CD14-positive monocyte (primary cell): ENCODE measurements around the gene CSMD2. TPM values are rescaled to one million over a fixed set of nuclear protein-coding genes. Genes with fewer than 3 reads are reported as not detected.

Source experiments
- DNase-seq, 3 donors: peaks; one replicate each; pipeline ENCODE4 v3.0.0-alpha.2; 2011 to 2022
- H2AFZ ChIP-seq: 2 replicates; pipeline ENCODE4 v1.6.0; 2012; ENCODE audit warnings: mild to moderate bottlenecking, low read depth, low read length, inconsistent platforms; ENCODE audit not compliant: insufficient read depth, poor library complexity, severe bottlenecking
- H3K27ac ChIP-seq, 2 donors: 1 replicate in 1 of 2; 2 replicates in 1 of 2; pipeline ENCODE4 v1.5.1; 2012 to 2013; ENCODE audit warnings: low read length in 2 of 2, control low read depth in 1 of 2, inconsistent platforms in 1 of 2, low read depth in 1 of 2, mild to moderate bottlenecking in 1 of 2
- H3K27me3 ChIP-seq, 2 donors: one replicate each; pipeline versions ENCODE4 v1.6.0 to v1.6.1; 2011 to 2013; ENCODE audit warnings: low read length in 2 of 2; ENCODE audit not compliant: control insufficient read depth in 2 of 2, insufficient read depth in 2 of 2
- H3K36me3 ChIP-seq, 2 donors: replicated peaks in 1 of 2; 1 replicate in 1 of 2; 2 replicates in 1 of 2; pipeline versions ENCODE4 v1.5.1 to v1.6.1; 2012 to 2013; ENCODE audit warnings: low read length in 2 of 2, control low read depth in 1 of 2, inconsistent platforms in 1 of 2, mild to moderate bottlenecking in 1 of 2; ENCODE audit not compliant: insufficient read depth in 2 of 2, control insufficient read depth in 1 of 2
- H3K4me1 ChIP-seq, 2 donors: 1 replicate in 1 of 2; 2 replicates in 1 of 2; pipeline versions ENCODE4 v1.5.1 to v1.6.1; 2012 to 2013; ENCODE audit warnings: low read length in 2 of 2, control low read depth in 1 of 2, inconsistent platforms in 1 of 2, mild to moderate bottlenecking in 1 of 2, moderate library complexity in 1 of 2; ENCODE audit not compliant: insufficient read depth in 2 of 2, control insufficient read depth in 1 of 2
- H3K4me2 ChIP-seq: replicated peaks from 2 replicates; pipeline ENCODE3; 2012; ENCODE audit warnings: low read length, moderate library complexity, mild to moderate bottlenecking; ENCODE audit not compliant: poor library complexity, severe bottlenecking; ENCODE audit errors: extremely low read depth
- H3K4me3 ChIP-seq, 3 experiments: fragments of 200-600 bp in 1 of 3; sonication (generic) in 1 of 3; replicated peaks in 1 of 3; 1 replicate in 2 of 3; 2 replicates in 1 of 3; pipeline ENCODE4 v1.5.1; 2011 to 2013; ENCODE audit warnings: low read length in 3 of 3, mild to moderate bottlenecking in 3 of 3, control low read depth in 2 of 3, low read depth in 2 of 3, inconsistent platforms in 1 of 3, moderate library complexity in 1 of 3
- H3K79me2 ChIP-seq: 2 replicates; pipeline ENCODE4 v1.6.0; 2012; ENCODE audit warnings: mild to moderate bottlenecking, control low read depth, inconsistent platforms, low read length, moderate library complexity; ENCODE audit not compliant: insufficient read depth
- H3K9ac ChIP-seq: 2 replicates; pipeline ENCODE4 v1.6.0; 2017; ENCODE audit warnings: low read length, mild to moderate bottlenecking; ENCODE audit not compliant: insufficient read depth, poor library complexity, severe bottlenecking
- H3K9me3 ChIP-seq, 2 donors: replicated peaks in 1 of 2; 1 replicate in 1 of 2; 2 replicates in 1 of 2; pipeline versions ENCODE4 v1.5.1 to v1.6.1; 2012 to 2013; ENCODE audit warnings: low read length in 2 of 2, control low read depth in 1 of 2; ENCODE audit not compliant: control insufficient read depth in 1 of 2, insufficient read depth in 1 of 2
- H4K20me1 ChIP-seq: 2 replicates; pipeline ENCODE4 v1.6.0; 2012; ENCODE audit warnings: mild to moderate bottlenecking, low read length, control low read depth, moderate library complexity; ENCODE audit not compliant: insufficient read depth
- H3K27ac Mint-ChIP-seq, 7 donors: one replicate each; pipeline ENCODE4 v1.8.0; 2020; ENCODE audit warnings: mild to moderate bottlenecking in 7 of 7, mixed read lengths in 7 of 7, moderate library complexity in 6 of 7, inconsistent platforms in 2 of 7
- H3K27me3 Mint-ChIP-seq, 3 donors: one replicate each; pipeline ENCODE4 v1.8.0; 2021 to 2022; ENCODE audit warnings: low read depth in 3 of 3, mild to moderate bottlenecking in 3 of 3, mixed read lengths in 3 of 3, moderate library complexity in 3 of 3, inconsistent platforms in 1 of 3
- H3K36me3 Mint-ChIP-seq, 2 donors: one replicate each; pipeline ENCODE4 v1.8.0; 2020; ENCODE audit warnings: mixed read lengths in 2 of 2, inconsistent platforms in 1 of 2, mild to moderate bottlenecking in 1 of 2
- H3K4me1 Mint-ChIP-seq: one replicate; pipeline ENCODE4 v1.8.0; 2020; ENCODE audit warnings: mild to moderate bottlenecking, mixed read lengths
- H3K4me3 Mint-ChIP-seq, 2 donors: one replicate each; pipeline ENCODE4 v1.8.0; 2020; ENCODE audit warnings: mild to moderate bottlenecking in 2 of 2, mixed read lengths in 2 of 2, moderate library complexity in 1 of 2
- H3K9me3 Mint-ChIP-seq, 7 donors: one replicate each; pipeline ENCODE4 v1.8.0; 2020 to 2022; ENCODE audit warnings: mixed read lengths in 7 of 7, mild to moderate bottlenecking in 6 of 7, moderate library complexity in 6 of 7, inconsistent platforms in 2 of 7
- WGBS: methylation state at CpG from one replicate; pipeline ENCODE4 v1.1.5; 2013; ENCODE audit warnings: missing lambda C conversion rate; ENCODE audit not compliant: insufficient coverage; 5-methylcytosine and 5-hydroxymethylcytosine counted together
- intact Hi-C, 2 donors: fragments of 100-400 bp; cut with micrococcal nuclease; formaldehyde crosslinking; loops; one replicate each; pipeline versions ENCODE4 v1.15.0 to v1.15.1; 2023
- polyA plus RNA-seq, 3 donors: library from polyadenylated mRNA; depleted of rRNA in 1 of 3; unstranded in 2 of 3; stranded (reverse) in 1 of 3; fragments of 300-500 nt in 2 of 3; fragments of >200 nt in 1 of 3; fragmentation: Illumina TruSeq in 2 of 3; gene quantifications; 1 replicate in 2 of 3; 2 replicates in 1 of 3; pipeline ENCODE4 v1.2.3, GENCODE V29; 2012 to 2021
- TF ChIP-seq, protein P1 (sequence below): fragments of 200-600 bp; IDR thresholded peaks from one replicate; pipeline ENCODE4 v1.8.0; 2022; ENCODE audit warnings: antibody characterized with exemption, mild to moderate bottlenecking

CSMD2 gene
- polyA plus RNA-seq, 3 donors = 0.04 TPM; not detected in 2

DNA sequence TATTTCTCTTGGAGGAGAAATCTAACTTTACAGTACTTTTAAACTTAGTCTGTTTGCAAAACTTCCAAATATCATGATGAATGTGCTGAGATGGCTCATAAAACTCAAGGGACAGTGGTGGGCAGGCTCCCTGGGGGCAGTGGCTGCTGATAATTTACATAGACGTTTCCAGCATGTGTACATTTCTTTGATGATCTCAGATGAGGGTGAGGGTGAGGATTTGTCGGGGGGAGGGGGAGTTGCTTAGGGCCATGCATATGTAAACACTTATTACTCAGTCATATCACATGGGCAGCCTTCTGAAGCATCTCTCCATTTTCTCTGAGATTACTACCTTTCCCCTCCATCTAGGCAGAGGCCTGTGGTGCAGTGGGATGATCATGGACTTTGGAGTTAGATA lies 454.1 kb downstream of the CSMD2 start:
- Mint-ChIP-seq H3K4me1 (no peaks in the 10 kb centered on the region), H3K4me3 (no peak overlapping the region), H3K27ac (no peak overlapping the region), H3K36me3 (no peaks in the 10 kb centered on the region), H3K27me3 (peaks cover 5 to 8% (median 5%) of the 10 kb centered on the region in 3 donors), H3K9me3 (peaks cover 0 to 2% (median 0%) of the 10 kb centered on the region in 7 donors)
- TF ChIP-seq, protein P1, sequence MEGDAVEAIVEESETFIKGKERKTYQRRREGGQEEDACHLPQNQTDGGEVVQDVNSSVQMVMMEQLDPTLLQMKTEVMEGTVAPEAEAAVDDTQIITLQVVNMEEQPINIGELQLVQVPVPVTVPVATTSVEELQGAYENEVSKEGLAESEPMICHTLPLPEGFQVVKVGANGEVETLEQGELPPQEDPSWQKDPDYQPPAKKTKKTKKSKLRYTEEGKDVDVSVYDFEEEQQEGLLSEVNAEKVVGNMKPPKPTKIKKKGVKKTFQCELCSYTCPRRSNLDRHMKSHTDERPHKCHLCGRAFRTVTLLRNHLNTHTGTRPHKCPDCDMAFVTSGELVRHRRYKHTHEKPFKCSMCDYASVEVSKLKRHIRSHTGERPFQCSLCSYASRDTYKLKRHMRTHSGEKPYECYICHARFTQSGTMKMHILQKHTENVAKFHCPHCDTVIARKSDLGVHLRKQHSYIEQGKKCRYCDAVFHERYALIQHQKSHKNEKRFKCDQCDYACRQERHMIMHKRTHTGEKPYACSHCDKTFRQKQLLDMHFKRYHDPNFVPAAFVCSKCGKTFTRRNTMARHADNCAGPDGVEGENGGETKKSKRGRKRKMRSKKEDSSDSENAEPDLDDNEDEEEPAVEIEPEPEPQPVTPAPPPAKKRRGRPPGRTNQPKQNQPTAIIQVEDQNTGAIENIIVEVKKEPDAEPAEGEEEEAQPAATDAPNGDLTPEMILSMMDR = no peak
- no peak overlapping the region for H3K4me3 ChIP-seq
- WGBS = no CpG with 5 or more reads among the region's 2 CpGs
- no peaks in the 10 kb centered on the region for H3K36me3 ChIP-seq
- no peaks in the 10 kb centered on the region for H4K20me1 ChIP-seq
- no peaks in the 10 kb centered on the region for H3K4me1 ChIP-seq
- no peaks in the 10 kb centered on the region for H3K27me3 ChIP-seq
- DNase-seq = no peak
- no peak overlapping the region for H3K9ac ChIP-seq
- H3K9me3 ChIP-seq = no peaks in the 10 kb centered on the region
- H3K4me2 ChIP-seq = no peak overlapping the region
- intact Hi-C loops = no loop called here
- no peak overlapping the region for H3K27ac ChIP-seq
- H3K79me2 ChIP-seq = no peaks in the 10 kb centered on the region
- no peak overlapping the region for H2AFZ ChIP-seq

GRCh38 chr1:33709783-33710718 lies 455.0 kb downstream of the CSMD2 start:
- peaks cover 5 to 12% (median 5%) of the 10 kb centered on the region in 3 donors for H3K27me3 Mint-ChIP-seq
- 60% methylated on average over 1 of the region's 6 CpGs for WGBS

More at GRCh38 chr1:33709783-33710718, 455.0 kb downstream of the CSMD2 start:
- Histone ChIP-seq H3K36me3 (no peaks in the 10 kb centered on the region), H2AFZ (no peak overlapping the region), H3K27me3 (no peaks in the 10 kb centered on the region), H3K4me1 (no peaks in the 10 kb centered on the region), H3K79me2 (no peaks in the 10 kb centered on the region), H3K9ac (no peak overlapping the region), H3K4me3 (no peak overlapping the region), H3K4me2 (no peak overlapping the region), H3K9me3 (no peaks in the 10 kb centered on the region), H3K27ac (no peak overlapping the region), H4K20me1 (no peaks in the 10 kb centered on the region)
- no peak overlapping the region for H3K27ac Mint-ChIP-seq
- H3K36me3 Mint-ChIP-seq = no peaks in the 10 kb centered on the region
- H3K9me3 Mint-ChIP-seq = peaks cover 0 to 2% (median 0%) of the 10 kb centered on the region in 7 donors
- DNase-seq = no peak
- no peaks in the 10 kb centered on the region for H3K4me1 Mint-ChIP-seq
- H3K4me3 Mint-ChIP-seq = no peak overlapping the region
- intact Hi-C loops = no loop called here
- TF ChIP-seq, protein P1 = no peak
